ENCODE results near the gene ABAT.

DNA sequence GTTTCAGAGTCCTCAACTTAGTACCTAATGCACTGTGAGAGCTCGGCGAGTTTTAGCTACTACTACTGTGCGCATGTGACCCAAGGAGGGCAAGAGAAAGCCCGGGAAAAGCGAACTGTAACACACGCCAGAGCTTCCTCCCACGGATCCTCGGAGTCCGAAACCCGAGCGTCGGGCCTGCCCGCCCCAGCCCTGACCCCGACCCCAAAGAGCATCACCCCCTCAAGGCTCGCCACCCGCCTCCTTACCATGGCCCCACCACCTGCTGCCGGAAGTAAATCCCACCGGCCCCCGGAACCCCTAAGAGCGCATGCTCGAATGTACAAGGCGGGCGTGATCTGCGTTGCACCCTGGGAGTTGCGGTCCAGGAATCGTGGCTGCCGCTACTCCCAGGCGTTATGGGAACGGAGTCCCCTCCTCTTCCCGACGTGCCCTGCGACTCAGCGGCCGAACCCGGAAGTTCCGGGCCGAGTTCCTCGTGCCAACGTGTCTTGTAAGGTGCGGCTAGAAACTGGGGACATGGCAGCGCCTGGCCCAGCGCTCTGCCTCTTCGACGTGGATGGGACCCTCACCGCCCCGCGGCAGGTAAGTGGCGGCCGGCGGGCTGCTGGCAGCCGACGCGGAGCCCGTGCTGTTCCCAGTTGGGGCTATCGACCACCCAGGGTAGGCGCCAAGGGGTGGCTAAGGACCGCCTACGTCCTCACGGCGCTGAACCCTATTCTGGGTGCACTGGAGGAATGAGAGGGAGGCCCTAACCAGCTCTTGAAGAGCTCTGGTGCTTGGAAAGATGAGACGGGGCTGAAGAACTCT is 123.2 kb downstream of the ABAT start, which contains the start of the genes PMM2 and TMEM186:
- TF ChIP-seq, protein P1, sequence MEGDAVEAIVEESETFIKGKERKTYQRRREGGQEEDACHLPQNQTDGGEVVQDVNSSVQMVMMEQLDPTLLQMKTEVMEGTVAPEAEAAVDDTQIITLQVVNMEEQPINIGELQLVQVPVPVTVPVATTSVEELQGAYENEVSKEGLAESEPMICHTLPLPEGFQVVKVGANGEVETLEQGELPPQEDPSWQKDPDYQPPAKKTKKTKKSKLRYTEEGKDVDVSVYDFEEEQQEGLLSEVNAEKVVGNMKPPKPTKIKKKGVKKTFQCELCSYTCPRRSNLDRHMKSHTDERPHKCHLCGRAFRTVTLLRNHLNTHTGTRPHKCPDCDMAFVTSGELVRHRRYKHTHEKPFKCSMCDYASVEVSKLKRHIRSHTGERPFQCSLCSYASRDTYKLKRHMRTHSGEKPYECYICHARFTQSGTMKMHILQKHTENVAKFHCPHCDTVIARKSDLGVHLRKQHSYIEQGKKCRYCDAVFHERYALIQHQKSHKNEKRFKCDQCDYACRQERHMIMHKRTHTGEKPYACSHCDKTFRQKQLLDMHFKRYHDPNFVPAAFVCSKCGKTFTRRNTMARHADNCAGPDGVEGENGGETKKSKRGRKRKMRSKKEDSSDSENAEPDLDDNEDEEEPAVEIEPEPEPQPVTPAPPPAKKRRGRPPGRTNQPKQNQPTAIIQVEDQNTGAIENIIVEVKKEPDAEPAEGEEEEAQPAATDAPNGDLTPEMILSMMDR (IDR thresholded peaks at IDR 0.05), result no peak
- no peak for TF ChIP-seq EZH2 (IDR thresholded peaks at IDR 0.05; ENCODE audit: borderline replicate concordance, insufficient read depth, low read depth, low read length, poor library complexity, severe bottlenecking)

Data from B cell (primary cell).